ENCODE results near the gene OR2AG1.

GRCh38 chr11:6778518-6778917 lies 4.3 kb upstream of the OR2AG1 start:
- TF ChIP-seq EZH2phosphoT487 (IDR thresholded peaks at IDR 0.05; ENCODE audit: low read depth): no peak
- no peak for TF ChIP-seq CTCF (IDR thresholded peaks at IDR 0.05; ENCODE audit: low read depth, low read length)

Data from OCI-LY3 (cell line).